A673 (cell line): ENCODE data around the gene SMIM44.

ENCODE experiments used
- CTCF ChIP-seq: fragments of 300-800, 200-600 bp; sonication (generic); conservative IDR thresholded peaks from 2 replicates; pipeline ENCODE4 v1.5.1; 2017; ENCODE audit warnings: low read depth, mild to moderate bottlenecking, antibody characterized with exemption, low read length, moderate library complexity, mixed read lengths
- EZH2 ChIP-seq: fragments of 200-600 bp; sonication (generic); IDR thresholded peaks from 2 replicates; pipeline ENCODE4 v1.6.1; 2017; ENCODE audit warnings: borderline replicate concordance, low read depth, mild to moderate bottlenecking, mixed read lengths, antibody characterized with exemption, low read length; ENCODE audit not compliant: poor library complexity, severe bottlenecking

- TF ChIP-seq CTCF (no peak), EZH2 (no peak)
Observed at GRCh38 chr19:3521104-3521445, 37.8 kb upstream of the SMIM44 start.
